Stomach smooth muscle (tissue), 2 donors: ENCODE data around the gene CTNNBL1.

ENCODE experiments used
- H3K27ac ChIP-seq: one replicate; pipeline ENCODE4 v1.7.0; 2013; ENCODE audit warnings: mild to moderate bottlenecking, low read length, inconsistent platforms
- H3K27me3 ChIP-seq, 2 donors: one replicate each; pipeline ENCODE4 v1.7.0; 2013; ENCODE audit warnings: low read length in 2 of 2; ENCODE audit not compliant: insufficient read depth in 2 of 2, control insufficient read depth in 1 of 2
- H3K36me3 ChIP-seq, 2 donors: one replicate each; pipeline ENCODE4 v1.7.0; 2013; ENCODE audit warnings: low read length in 2 of 2; ENCODE audit not compliant: control insufficient read depth in 2 of 2, insufficient read depth in 2 of 2
- H3K4me1 ChIP-seq: one replicate; pipeline ENCODE4 v1.7.0; 2013; ENCODE audit warnings: low read length; ENCODE audit not compliant: control insufficient read depth, insufficient read depth
- H3K4me3 ChIP-seq, 2 donors: one replicate each; pipeline ENCODE4 v1.7.0; 2013; ENCODE audit warnings: low read length in 2 of 2
- H3K9ac ChIP-seq, 2 donors: one replicate each; pipeline ENCODE4 v1.7.0; 2013; ENCODE audit warnings: low read length in 2 of 2, mild to moderate bottlenecking in 1 of 2
- H3K9me3 ChIP-seq, 2 donors: one replicate each; pipeline ENCODE4 v1.7.0; 2013; ENCODE audit warnings: low read length in 2 of 2; ENCODE audit not compliant: control insufficient read depth in 2 of 2
- donor health status: healthy.
- donor health status: Pancreatic carcinoma.

CTNNBL1 gene

GRCh38 chr20:37901654-37902503 lies 208.0 kb downstream of the CTNNBL1 start:
- H3K27me3 ChIP-seq: peaks cover 41 to 44% of the 10 kb centered on the region in 2 donors
- H3K4me1 ChIP-seq: peaks cover 17% of the 10 kb centered on the region

GRCh38 chr20:37902504-37903313 lies 208.9 kb downstream of the CTNNBL1 start, which contains the start of gene VSTM2L:
TSS of gene VSTM2L (plus strand) at chr20:37903127. CDS start at chr20:37903351, 224 bp downstream.
- Histone ChIP-seq H3K4me1 (peaks cover 17% of the 10 kb centered on the region), H3K36me3 (no peaks in the 10 kb centered on the region), H3K9ac (no peak within 1 kb of the TSS), H3K4me3 (peak within 1 kb of the TSS; percentile 19 to 54), H3K9me3 (no peaks in the 10 kb centered on the region), H3K27ac (no peak within 1 kb of the TSS), H3K27me3 (peaks cover 44% of the 10 kb centered on the region in 2 donors)

More at GRCh38 chr20:37901654-37902503, 208.0 kb downstream of the CTNNBL1 start:
- Histone ChIP-seq H3K36me3 (no peaks in the 10 kb centered on the region), H3K9ac (no peak overlapping the region), H3K4me3 (peak overlapping the region; percentile 19 to 49), H3K9me3 (no peaks in the 10 kb centered on the region), H3K27ac (no peak overlapping the region)

- Histone ChIP-seq H3K4me1 (peaks cover 17% of the 10 kb centered on the region), H3K9ac (no peak overlapping the region), H3K4me3 (peak overlapping the region in 1 of 2 donors; percentile 54), H3K9me3 (no peaks in the 10 kb centered on the region), H3K27me3 (peaks cover 44% of the 10 kb centered on the region in 2 donors), H3K36me3 (no peaks in the 10 kb centered on the region), H3K27ac (no peak overlapping the region)
These were observed 209.6 kb downstream of the CTNNBL1 start for GRCh38 chr20:37903317-37904007.

GRCh38 chr20:37904008-37904642 lies 210.3 kb downstream of the CTNNBL1 start:
- Histone ChIP-seq H3K27me3 (peaks cover 44 to 47% of the 10 kb centered on the region in 2 donors), H3K4me3 (peak overlapping the region in 1 of 2 donors; percentile 54)

GRCh38 chr20:37904845-37905373 lies 211.1 kb downstream of the CTNNBL1 start:
- H3K4me3 ChIP-seq: no peak overlapping the region
- H3K9ac ChIP-seq: no peak overlapping the region
- no peaks in the 10 kb centered on the region for H3K9me3 ChIP-seq
- H3K27me3 ChIP-seq: peaks cover 41 to 48% of the 10 kb centered on the region in 2 donors
- peaks cover 17% of the 10 kb centered on the region for H3K4me1 ChIP-seq
- no peaks in the 10 kb centered on the region for H3K36me3 ChIP-seq
- H3K27ac ChIP-seq: no peak overlapping the region

More at GRCh38 chr20:37904008-37904642, 210.3 kb downstream of the CTNNBL1 start:
- Histone ChIP-seq H3K4me1 (peaks cover 17% of the 10 kb centered on the region), H3K27ac (no peak overlapping the region), H3K36me3 (no peaks in the 10 kb centered on the region), H3K9me3 (no peaks in the 10 kb centered on the region), H3K9ac (no peak overlapping the region)

GRCh38 chr20:37905671-37906613 lies 212.1 kb downstream of the CTNNBL1 start:
- Histone ChIP-seq H3K9ac (no peak overlapping the region), H3K36me3 (no peaks in the 10 kb centered on the region), H3K27ac (no peak overlapping the region), H3K27me3 (peaks cover 39 to 51% of the 10 kb centered on the region in 2 donors), H3K9me3 (no peaks in the 10 kb centered on the region), H3K4me3 (no peak overlapping the region), H3K4me1 (peaks cover 17% of the 10 kb centered on the region)

- no peak overlapping the region for H3K27ac ChIP-seq
- H3K27me3 ChIP-seq: peaks cover 30 to 40% of the 10 kb centered on the region in 2 donors
- H3K36me3 ChIP-seq: no peaks in the 10 kb centered on the region
- no peak overlapping the region for H3K9ac ChIP-seq
- no peak overlapping the region for H3K4me3 ChIP-seq
- peaks cover 17% of the 10 kb centered on the region for H3K4me1 ChIP-seq
- no peaks in the 10 kb centered on the region for H3K9me3 ChIP-seq
These were observed 213.5 kb downstream of the CTNNBL1 start for GRCh38 chr20:37907330-37907676.

GRCh38 chr20:37907677-37908401 lies 214.0 kb downstream of the CTNNBL1 start:
- Histone ChIP-seq H3K36me3 (no peaks in the 10 kb centered on the region), H3K4me3 (no peak overlapping the region), H3K9ac (no peak overlapping the region), H3K27me3 (peaks cover 28 to 37% of the 10 kb centered on the region in 2 donors), H3K9me3 (no peaks in the 10 kb centered on the region), H3K27ac (no peak overlapping the region), H3K4me1 (peaks cover 13% of the 10 kb centered on the region)

GRCh38 chr20:37911261-37911660 lies 217.4 kb downstream of the CTNNBL1 start:
- H3K27ac ChIP-seq: no peak overlapping the region

More at GRCh38 chr20:37911261-37911660, 217.4 kb downstream of the CTNNBL1 start:
- Histone ChIP-seq H3K36me3 (no peaks in the 10 kb centered on the region), H3K27me3 (peaks cover 27 to 36% of the 10 kb centered on the region in 2 donors), H3K4me3 (no peak overlapping the region), H3K9ac (no peak overlapping the region), H3K4me1 (peaks cover 21% of the 10 kb centered on the region), H3K9me3 (no peaks in the 10 kb centered on the region)
